Ovary (tissue), 9 donors: ENCODE measurements around the gene NEMP2. TPM values are rescaled to one million over a fixed set of nuclear protein-coding genes. Genes with fewer than 3 reads are reported as not detected.

Experiments used
- DNase-seq, 5 donors: peaks; one replicate each; pipeline ENCODE4 v3.0.0-alpha.2; 2019 to 2020
- H3K27ac ChIP-seq, 2 donors: fragments of 200-600 bp; one replicate each; pipeline versions ENCODE4 v1.5.1 to v1.8.0; 2019 to 2022
- H3K27me3 ChIP-seq: fragments of 200-600 bp; one replicate; pipeline ENCODE4 v1.8.0; 2022
- H3K36me3 ChIP-seq: fragments of 200-600 bp; sonication (generic); one replicate; pipeline ENCODE4 v1.5.1; 2019
- H3K4me1 ChIP-seq: one replicate; pipeline ENCODE4 v1.8.1; 2013; ENCODE audit warnings: mild to moderate bottlenecking, moderate library complexity; ENCODE audit not compliant: insufficient read depth
- H3K4me3 ChIP-seq: fragments of 200-600 bp; sonication (generic); one replicate; pipeline ENCODE4 v1.5.1; 2017
- H3K9me3 ChIP-seq, 2 donors: fragments of 200-600 bp in 1 of 2; sonication (generic) in 1 of 2; one replicate each; pipeline versions ENCODE4 v1.5.1 to v1.8.1; 2013 to 2019; ENCODE audit warnings: mild to moderate bottlenecking in 1 of 2, moderate library complexity in 1 of 2
- EP300 ChIP-seq: sonication (generic); formaldehyde crosslinking; IDR thresholded peaks from one replicate; pipeline ENCODE4 v1.6.1; 2017; ENCODE audit warnings: antibody characterized with exemption
- POLR2A ChIP-seq: fragments of 450-650 bp; IDR thresholded peaks from one replicate; pipeline ENCODE4 v1.6.1; 2017; ENCODE audit warnings: antibody characterized with exemption, mild to moderate bottlenecking, moderate library complexity
- WGBS, 3 donors: extraction: QIAGEN DNeasy Blood & Tissue Kit in 1 of 3; methylation state at CpG; one replicate each; pipeline versions ENCODE4 v1.1.5 to v1.1.7; 2013 to 2017; 5-methylcytosine and 5-hydroxymethylcytosine counted together
- intact Hi-C, 4 donors: fragments of 100-400 bp; cut with DNase I; formaldehyde crosslinking; loops; one replicate each; pipeline versions ENCODE4 v1.11.0 to v1.15.1; 2022 to 2023
- polyA plus RNA-seq, 2 donors: library from polyadenylated mRNA; stranded (reverse); fragments of 200-250 nt in 1 of 2; fragments of 350-450 nt in 1 of 2; fragmentation: Illumina TruSeq in 1 of 2; extraction: RNeasy Lipid Tissue Mini Kit (QIAGEN cat#74804) in 1 of 2; gene quantifications; one replicate each; pipeline ENCODE4 v1.2.3, GENCODE V29; 2013 to 2014
- total RNA-seq, 7 donors: library from RNA; depleted of rRNA in 2 of 7; stranded (reverse); fragments of >200 nt in 2 of 7; fragmentation: NEBNext Ultra II Directional in 3 of 7; extraction: Animal tissue kit (Norgen Biotek cat#: 25700) in 3 of 7; gene quantifications; one replicate each; pipeline versions ENCODE4 v1.1.0 to v1.2.4, GENCODE V29; 2016 to 2023
- TF ChIP-seq, protein P1 (sequence below), 3 donors: fragments of 450-650 bp in 2 of 3; fragments of 200-600 bp in 1 of 3; IDR thresholded peaks; one replicate each; pipeline versions ENCODE4 v1.5.1 to v1.8.0; 2016 to 2022; ENCODE audit warnings: antibody characterized with exemption in 3 of 3, mild to moderate bottlenecking in 1 of 3
- donor health status: DM: no; HTN: no; CAD: no; lungs with moderate emphysema.
- donor health status: DM: no; HTN: no; CAD: no.
- donor health status: Bipolar disorder and iron deficiency.
- donor health status: DM: yes; HTN: yes; CAD: no.
- donor health status: DM: no; HTN: no; CAD: no.
- donor health status: DM: yes; HTN: yes; CAD: no.

The NEMP2 gene
- total and polyA plus RNA-seq, 9 donors = 1.4 to 6.4 (median 4.5) TPM

DNA sequence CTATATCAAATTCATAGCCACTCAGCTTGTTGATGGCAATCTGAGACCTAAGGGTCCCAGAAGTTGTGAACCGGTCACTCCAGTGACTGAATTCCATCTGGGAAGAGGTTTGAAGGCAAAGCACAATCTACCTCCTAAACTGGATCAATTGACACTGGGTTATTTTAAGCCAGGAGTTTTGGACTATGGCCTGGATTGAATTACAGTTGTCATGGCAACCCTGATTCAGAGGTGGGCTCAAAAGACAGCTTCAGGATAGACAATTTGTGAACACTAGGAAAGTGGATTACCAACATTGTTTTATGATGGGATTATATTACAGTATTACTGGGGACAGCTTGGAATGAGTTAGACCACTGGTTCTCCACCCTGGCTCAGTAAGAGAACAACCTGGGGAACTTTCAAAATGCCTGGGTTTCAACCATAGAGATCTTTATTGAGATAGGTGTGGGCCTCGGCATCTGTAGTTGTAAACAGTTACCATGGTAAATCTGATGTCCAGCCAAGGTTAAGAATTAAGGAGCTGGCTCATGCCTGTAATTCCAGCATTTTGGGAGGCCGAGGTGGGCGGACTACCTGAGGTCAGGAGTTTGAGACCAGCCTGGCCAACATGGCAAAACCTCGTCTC, 67.6 kb downstream of the NEMP2 start:
- 44 to 49% (median 49%) methylated on average over 5 of the region's 5 CpGs for WGBS, 3 donors
- intact Hi-C loops = no loop called here
- no peak overlapping the region for H3K4me3 ChIP-seq
- H3K27ac ChIP-seq = peak overlapping the region; percentile 18 to 62
- no peaks in the 10 kb centered on the region for H3K9me3 ChIP-seq
- DNase-seq = no peak
- no peaks in the 10 kb centered on the region for H3K27me3 ChIP-seq
- no peaks in the 10 kb centered on the region for H3K36me3 ChIP-seq
- TF ChIP-seq POLR2A (no peak), EP300 (no peak)
- TF ChIP-seq, protein P1, sequence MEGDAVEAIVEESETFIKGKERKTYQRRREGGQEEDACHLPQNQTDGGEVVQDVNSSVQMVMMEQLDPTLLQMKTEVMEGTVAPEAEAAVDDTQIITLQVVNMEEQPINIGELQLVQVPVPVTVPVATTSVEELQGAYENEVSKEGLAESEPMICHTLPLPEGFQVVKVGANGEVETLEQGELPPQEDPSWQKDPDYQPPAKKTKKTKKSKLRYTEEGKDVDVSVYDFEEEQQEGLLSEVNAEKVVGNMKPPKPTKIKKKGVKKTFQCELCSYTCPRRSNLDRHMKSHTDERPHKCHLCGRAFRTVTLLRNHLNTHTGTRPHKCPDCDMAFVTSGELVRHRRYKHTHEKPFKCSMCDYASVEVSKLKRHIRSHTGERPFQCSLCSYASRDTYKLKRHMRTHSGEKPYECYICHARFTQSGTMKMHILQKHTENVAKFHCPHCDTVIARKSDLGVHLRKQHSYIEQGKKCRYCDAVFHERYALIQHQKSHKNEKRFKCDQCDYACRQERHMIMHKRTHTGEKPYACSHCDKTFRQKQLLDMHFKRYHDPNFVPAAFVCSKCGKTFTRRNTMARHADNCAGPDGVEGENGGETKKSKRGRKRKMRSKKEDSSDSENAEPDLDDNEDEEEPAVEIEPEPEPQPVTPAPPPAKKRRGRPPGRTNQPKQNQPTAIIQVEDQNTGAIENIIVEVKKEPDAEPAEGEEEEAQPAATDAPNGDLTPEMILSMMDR (IDR thresholded peaks at IDR 0.05) = no peak
- H3K4me1 ChIP-seq = peaks cover 16% of the 10 kb centered on the region

DNA sequence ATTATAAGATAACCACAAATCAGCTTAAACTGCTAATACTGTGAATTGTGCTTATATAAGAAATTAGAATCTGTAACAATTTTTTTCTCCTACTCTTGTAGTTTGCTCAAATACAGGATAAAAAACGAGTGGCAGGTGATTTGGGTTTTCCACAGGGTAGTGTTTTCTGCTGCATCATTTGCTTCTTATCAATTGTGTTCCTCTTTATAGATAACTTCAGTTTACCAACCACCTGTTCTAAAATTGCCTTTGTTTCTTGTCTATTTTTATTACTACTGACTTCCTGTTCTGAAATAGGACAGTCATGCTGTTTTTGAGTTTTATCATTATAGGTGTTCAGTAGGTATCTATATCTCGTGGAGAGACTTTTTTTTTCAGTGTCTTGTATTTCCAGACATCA, 69.5 kb downstream of the NEMP2 start:
- Histone ChIP-seq H3K27ac (no peak overlapping the region), H3K9me3 (no peaks in the 10 kb centered on the region), H3K4me3 (no peak overlapping the region), H3K36me3 (no peaks in the 10 kb centered on the region), H3K4me1 (peaks cover 16% of the 10 kb centered on the region), H3K27me3 (no peaks in the 10 kb centered on the region)
- TF ChIP-seq EP300 (no peak), POLR2A (no peak)
- TF ChIP-seq, protein P1 (IDR thresholded peaks at IDR 0.05) = no peak
- WGBS, 3 donors = 79 to 83% (median 81%) methylated on average over 2 of the region's 2 CpGs
- DNase-seq = no peak
- intact Hi-C loops = no loop called here

DNA sequence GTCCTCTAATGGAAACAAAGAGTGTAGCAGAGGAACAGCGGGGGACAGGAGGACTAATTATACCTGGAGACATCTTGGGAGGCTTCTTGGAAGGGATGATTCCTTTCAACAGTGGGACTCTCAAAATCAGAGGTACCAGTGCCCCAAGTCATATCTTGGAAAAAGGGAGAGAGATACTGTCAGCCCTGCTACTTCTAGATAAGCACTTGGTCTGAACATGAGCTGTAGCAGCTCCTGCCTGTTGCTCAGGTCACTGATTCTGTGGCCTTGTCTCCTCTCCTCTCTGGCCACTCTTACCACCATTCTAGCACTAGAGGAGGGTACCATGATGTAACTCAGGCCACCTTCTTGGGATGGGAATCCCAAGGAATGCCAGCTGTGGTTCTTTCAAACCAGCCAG, 71.9 kb downstream of the NEMP2 start:
- no peak for DNase-seq
- H3K4me1 ChIP-seq = peaks cover 6% of the 10 kb centered on the region
- no peak for TF ChIP-seq EP300
- intact Hi-C loops = no loop called here
- H3K27ac ChIP-seq = no peak overlapping the region
- H3K9me3 ChIP-seq = no peaks in the 10 kb centered on the region
- WGBS, 3 donors = 96 to 100% (median 97%) methylated on average over 1 of the region's 1 CpG
- no peak overlapping the region for H3K4me3 ChIP-seq
- H3K27me3 ChIP-seq = no peaks in the 10 kb centered on the region
- no peaks in the 10 kb centered on the region for H3K36me3 ChIP-seq

DNA sequence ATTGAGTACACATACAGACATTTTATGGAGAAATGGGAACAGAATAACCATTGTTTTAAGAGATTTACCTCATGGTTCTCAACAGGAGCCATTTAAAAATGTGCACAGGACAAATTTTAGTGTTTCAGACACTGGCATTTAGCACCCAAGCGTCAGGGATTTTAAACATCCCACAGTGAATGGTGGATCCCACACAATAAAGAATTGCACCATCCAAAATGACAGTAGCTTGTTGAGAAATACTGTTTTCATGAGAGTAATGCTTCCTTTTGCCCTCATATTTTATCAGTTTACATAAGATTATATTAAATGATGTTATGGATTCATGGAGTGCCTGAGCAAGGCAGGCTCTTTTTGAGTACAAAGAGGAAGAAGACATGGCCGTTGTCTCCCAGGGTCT, 72.3 kb downstream of the NEMP2 start:
- 96 to 99% (median 97%) methylated on average over 2 of the region's 2 CpGs for WGBS, 3 donors
- Histone ChIP-seq H3K4me1 (peaks cover 3% of the 10 kb centered on the region), H3K27ac (no peak overlapping the region), H3K4me3 (no peak overlapping the region), H3K27me3 (no peaks in the 10 kb centered on the region), H3K36me3 (no peaks in the 10 kb centered on the region), H3K9me3 (no peaks in the 10 kb centered on the region)
- intact Hi-C loops = no loop called here
- TF ChIP-seq, protein P1 (IDR thresholded peaks at IDR 0.05) = no peak
- TF ChIP-seq POLR2A (no peak), EP300 (no peak)
- no peak for DNase-seq

DNA sequence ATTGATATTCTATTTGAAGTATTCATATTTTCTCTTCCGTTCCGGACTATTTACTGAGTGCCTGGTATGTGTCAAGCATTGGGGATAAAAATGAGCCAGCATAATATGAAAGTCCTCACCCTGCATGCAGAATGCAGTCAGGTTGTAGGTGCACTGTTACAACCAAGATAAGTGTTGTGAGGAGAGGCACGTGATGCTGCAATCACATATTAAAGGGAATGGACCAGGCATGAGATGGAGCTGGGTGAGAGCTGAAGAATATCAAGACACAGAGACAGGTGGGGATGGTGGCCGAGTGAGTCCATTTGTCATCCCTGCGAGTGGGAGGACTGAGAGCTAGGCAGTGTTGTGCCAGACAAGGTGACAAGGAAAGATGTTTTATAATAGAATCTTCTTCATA, 74.0 kb downstream of the NEMP2 start:
- Histone ChIP-seq H3K4me1 (no peaks in the 10 kb centered on the region), H3K9me3 (no peaks in the 10 kb centered on the region), H3K27me3 (no peaks in the 10 kb centered on the region), H3K36me3 (no peaks in the 10 kb centered on the region), H3K4me3 (no peak overlapping the region), H3K27ac (no peak overlapping the region)
- DNase-seq = no peak
- intact Hi-C loops = no loop called here
- TF ChIP-seq POLR2A (no peak), EP300 (no peak)
- TF ChIP-seq, protein P1 (IDR thresholded peaks at IDR 0.05) = no peak
- 85 to 88% (median 87%) methylated on average over 5 of the region's 5 CpGs for WGBS, 3 donors
